Adrenal gland (tissue), 5 donors: Measurements from ENCODE around the gene PTPA.

Experiments used
- POLR2A ChIP-seq, 2 donors: fragments of 450-650 bp; IDR thresholded peaks; one replicate each; pipeline ENCODE4 v1.6.1; 2017; ENCODE audit warnings: antibody characterized with exemption in 2 of 2, mild to moderate bottlenecking in 2 of 2, moderate library complexity in 1 of 2
- TF ChIP-seq, protein P1 (sequence below), 6 experiments: fragments of 450-650 bp in 4 of 6; fragments of 200-600 bp in 2 of 6; sonication (generic) in 1 of 6; IDR thresholded peaks; 1 replicate in 5 of 6; 2 replicates in 1 of 6; pipeline versions ENCODE4 v1.5.1 to v1.8.0; 2016 to 2021; ENCODE audit warnings: antibody characterized with exemption in 6 of 6, mild to moderate bottlenecking in 2 of 6, moderate library complexity in 1 of 6
- donor health status: DM: no; HTN: no; CAD: no.

- TF ChIP-seq, protein P1, sequence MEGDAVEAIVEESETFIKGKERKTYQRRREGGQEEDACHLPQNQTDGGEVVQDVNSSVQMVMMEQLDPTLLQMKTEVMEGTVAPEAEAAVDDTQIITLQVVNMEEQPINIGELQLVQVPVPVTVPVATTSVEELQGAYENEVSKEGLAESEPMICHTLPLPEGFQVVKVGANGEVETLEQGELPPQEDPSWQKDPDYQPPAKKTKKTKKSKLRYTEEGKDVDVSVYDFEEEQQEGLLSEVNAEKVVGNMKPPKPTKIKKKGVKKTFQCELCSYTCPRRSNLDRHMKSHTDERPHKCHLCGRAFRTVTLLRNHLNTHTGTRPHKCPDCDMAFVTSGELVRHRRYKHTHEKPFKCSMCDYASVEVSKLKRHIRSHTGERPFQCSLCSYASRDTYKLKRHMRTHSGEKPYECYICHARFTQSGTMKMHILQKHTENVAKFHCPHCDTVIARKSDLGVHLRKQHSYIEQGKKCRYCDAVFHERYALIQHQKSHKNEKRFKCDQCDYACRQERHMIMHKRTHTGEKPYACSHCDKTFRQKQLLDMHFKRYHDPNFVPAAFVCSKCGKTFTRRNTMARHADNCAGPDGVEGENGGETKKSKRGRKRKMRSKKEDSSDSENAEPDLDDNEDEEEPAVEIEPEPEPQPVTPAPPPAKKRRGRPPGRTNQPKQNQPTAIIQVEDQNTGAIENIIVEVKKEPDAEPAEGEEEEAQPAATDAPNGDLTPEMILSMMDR (IDR thresholded peaks at IDR 0.05) = no peak
- TF ChIP-seq POLR2A (IDR thresholded peaks at IDR 0.05) = no peak
Measured at GRCh38 chr9:129194221-129194620, 83.0 kb downstream of the PTPA start.
